HG03469 (cell line): ENCODE results near the gene HSPB2.

Source experiments
- ATAC-seq: cut with Tn5 transposase; IDR thresholded peaks from one replicate; pipeline ENCODE4 v1.9.1; 2021; ENCODE audit warnings: mild to moderate bottlenecking, moderate library complexity, moderate number of reproducible peaks; ENCODE audit not compliant: unreplicated experiment

Gene HSPB2

GRCh38 chr11:111936040-111936540, 23.6 kb downstream of the HSPB2 start:
- ATAC-seq, result no peak

GRCh38 chr11:111937461-111937769, 24.9 kb downstream of the HSPB2 start:
- ATAC-seq, result no peak

- no peak for ATAC-seq
Measured at GRCh38 chr11:111937844-111938243, 25.3 kb downstream of the HSPB2 start.

- peak; percentile 85 for ATAC-seq
Measured at GRCh38 chr11:111938687-111939160, 26.2 kb downstream of the HSPB2 start.

- ATAC-seq, result no peak
Measured at GRCh38 chr11:111939836-111940604, 27.5 kb downstream of the HSPB2 start.

- no peak for ATAC-seq
Measured at GRCh38 chr11:111941963-111942362, 29.4 kb downstream of the HSPB2 start.

- no peak for ATAC-seq
Measured at GRCh38 chr11:111942829-111943228, 30.3 kb downstream of the HSPB2 start.

- no peak for ATAC-seq
Measured at GRCh38 chr11:111944139-111944538, 31.6 kb downstream of the HSPB2 start.

GRCh38 chr11:111944651-111945051, 32.1 kb downstream of the HSPB2 start:
- no peak for ATAC-seq

GRCh38 chr11:111945198-111945597, 32.7 kb downstream of the HSPB2 start:
- ATAC-seq, result no peak

- ATAC-seq, result no peak
Measured at GRCh38 chr11:111946499-111946898, 34.0 kb downstream of the HSPB2 start.

- ATAC-seq, result no peak
Measured at GRCh38 chr11:111947143-111947542, 34.6 kb downstream of the HSPB2 start.

- ATAC-seq, result no peak
Measured at GRCh38 chr11:111949519-111950426, 37.2 kb downstream of the HSPB2 start.

- ATAC-seq, result no peak
Measured at GRCh38 chr11:111951565-111951964, 39.0 kb downstream of the HSPB2 start.

GRCh38 chr11:111954154-111954553, 41.6 kb downstream of the HSPB2 start:
- ATAC-seq, result no peak

- no peak for ATAC-seq
Measured at GRCh38 chr11:111957663-111958444, 45.3 kb downstream of the HSPB2 start.

GRCh38 chr11:111960916-111961315, 48.4 kb downstream of the HSPB2 start:
- no peak for ATAC-seq

GRCh38 chr11:111961389-111962300, 49.1 kb downstream of the HSPB2 start:
- no peak for ATAC-seq
